ENCODE results near the gene PRKN.

PRKN gene

GRCh38 chr6:162019349-162019748 lies 708.2 kb downstream of the PRKN start:
- no peak for TF ChIP-seq CTCF (conservative IDR thresholded peaks at IDR 0.05)
- H3K27ac ChIP-seq: no peak overlapping the region

GRCh38 chr6:162017536-162017935 lies 710.0 kb downstream of the PRKN start:
- no peak for TF ChIP-seq CTCF (conservative IDR thresholded peaks at IDR 0.05)
- no peak overlapping the region for H3K27ac ChIP-seq

- no peak overlapping the region for H3K27ac ChIP-seq
- TF ChIP-seq CTCF (conservative IDR thresholded peaks at IDR 0.05): no peak
Observed at GRCh38 chr6:162014069-162014811, 713.3 kb downstream of the PRKN start.

GRCh38 chr6:162005372-162005771 lies 722.2 kb downstream of the PRKN start:
- no peak for TF ChIP-seq CTCF (conservative IDR thresholded peaks at IDR 0.05)
- no peak overlapping the region for H3K27ac ChIP-seq

GRCh38 chr6:161996783-161997182 lies 730.8 kb downstream of the PRKN start:
- TF ChIP-seq CTCF (conservative IDR thresholded peaks at IDR 0.05): no peak
- no peak overlapping the region for H3K27ac ChIP-seq

GRCh38 chr6:161985876-161986423 lies 741.6 kb downstream of the PRKN start:
- H3K27ac ChIP-seq: no peak overlapping the region
- no peak for TF ChIP-seq CTCF (conservative IDR thresholded peaks at IDR 0.05)

- TF ChIP-seq CTCF (conservative IDR thresholded peaks at IDR 0.05): no peak
- H3K27ac ChIP-seq: no peak overlapping the region
Observed at GRCh38 chr6:161984713-161985112, 742.9 kb downstream of the PRKN start.

Measured in VCaP (cell line).